K562 (cell line): ENCODE measurements around the gene DBNDD1. TPM values are rescaled to one million over a fixed set of nuclear protein-coding genes. Genes with fewer than 3 reads are reported as not detected.

Source experiments
- ATAC-seq: fragments of 200-7000 bp; cut with Tn5 transposase; 3 replicates; pipeline ENCODE4 v1.9.1; 2020; ENCODE audit warnings: moderate library complexity
- BruUV-seq: library from RNA; stranded (reverse); fragments of 400-500 nt; replicated peaks from 2 replicates; lab custom pipeline; 2021; lab: Mats Ljungman, UMichigan
- CTCF ChIA-PET: fragments of 300-600 bp; formaldehyde crosslinking; extraction: SDS; loops from one replicate; lab custom pipeline; 2021; ENCODE audit warnings: low intra/inter-chr PET ratio; lab: Yijun Ruan, JAX
- POLR2A ChIA-PET: fragments of 300-600, 350-650 bp; sonication (Branson Sonifier 250); formaldehyde crosslinking; extraction: SDS; loops from one replicate; lab custom pipeline; 2021; ENCODE audit warnings: antibody characterized with exemption, inconsistent platforms; lab: Yijun Ruan, JAX
- DNase-seq, 4 experiments: peaks; one replicate each; pipeline versions ENCODE4 v3.0.0 to v3.0.0-alpha.2; 2011 to 2018; ENCODE audit warnings: low spot score in 3 of 4, mixed read lengths in 3 of 4; ENCODE audit errors: extremely low read depth in 1 of 4
- FAIRE-seq: peaks from 2 replicates; lab custom pipeline; 2011; peaks lifted over from hg19 to GRCh38; lab: Jason Lieb, UNC
- H2AFZ ChIP-seq: 2 replicates; pipeline ENCODE4 v1.6.0; 2011; ENCODE audit warnings: low read depth, low read length, control low read depth, inconsistent platforms
- H3K27ac ChIP-seq: fragments of 200-600 bp; 3 replicates; pipeline ENCODE4 v1.8.0; 2011; ENCODE audit warnings: low read depth, mild to moderate bottlenecking, control low read depth, inconsistent platforms, low read length, moderate library complexity, mixed read lengths; ENCODE audit errors: extremely low read depth
- H3K27me3 ChIP-seq, 2 experiments: fragments of 300-600 bp in 1 of 2; 2 replicates in 1 of 2; 3 replicates in 1 of 2; pipeline versions ENCODE4 v1.6.0 to v1.8.0; 2011; ENCODE audit warnings: inconsistent platforms in 2 of 2, low read length in 2 of 2, mild to moderate bottlenecking in 1 of 2, mixed read lengths in 1 of 2, moderate library complexity in 1 of 2; ENCODE audit not compliant: control insufficient read depth in 2 of 2, insufficient read depth in 2 of 2
- H3K36me3 ChIP-seq: fragments of 300-600 bp; 3 replicates; pipeline ENCODE4 v1.8.0; 2011; ENCODE audit warnings: mild to moderate bottlenecking, low read length, inconsistent platforms; ENCODE audit not compliant: control insufficient read depth, insufficient read depth
- H3K4me1 ChIP-seq, 2 experiments: fragments of 200-600 bp in 1 of 2; replicated peaks in 1 of 2; 2 replicates in 1 of 2; 3 replicates in 1 of 2; pipeline versions ENCODE4 v1.5.1 to v1.8.0; 2011; ENCODE audit warnings: inconsistent platforms in 2 of 2, low read length in 2 of 2, mild to moderate bottlenecking in 1 of 2, mixed read lengths in 1 of 2, moderate library complexity in 1 of 2; ENCODE audit not compliant: control insufficient read depth in 2 of 2, insufficient read depth in 2 of 2
- H3K4me2 ChIP-seq: 2 replicates; pipeline ENCODE4 v1.6.1; 2011; ENCODE audit warnings: low read length, control low read depth, inconsistent platforms, mixed read lengths; ENCODE audit not compliant: insufficient read depth
- H3K4me3 ChIP-seq: fragments of 200-600 bp; sonication (generic), shearing (Covaris generic); 2 replicates; pipeline ENCODE4 v1.5.1; 2016; ENCODE audit warnings: control low read depth, inconsistent platforms
- H3K79me2 ChIP-seq: fragments of 200-600 bp; 3 replicates; pipeline ENCODE4 v1.8.0; 2011; ENCODE audit warnings: low read length, inconsistent platforms; ENCODE audit not compliant: control insufficient read depth, insufficient read depth
- H3K9ac ChIP-seq, 2 experiments: 2 replicates each; pipeline versions ENCODE4 v1.6.0 to v1.6.1; 2011; ENCODE audit warnings: low read depth in 2 of 2, low read length in 2 of 2, control low read depth in 1 of 2, inconsistent platforms in 1 of 2, mild to moderate bottlenecking in 1 of 2, mixed read lengths in 1 of 2; ENCODE audit not compliant: insufficient read depth in 1 of 2
- H3K9me1 ChIP-seq: one replicate; pipeline ENCODE4 v1.6.0; 2011; ENCODE audit warnings: inconsistent platforms, mild to moderate bottlenecking, low read length, moderate library complexity; ENCODE audit not compliant: control insufficient read depth, insufficient read depth
- H3K9me3 ChIP-seq: replicated peaks from 2 replicates; pipeline ENCODE4 v1.5.1; 2011; ENCODE audit warnings: low read depth, low read length, inconsistent platforms; ENCODE audit not compliant: control insufficient read depth, insufficient read depth
- H4K20me1 ChIP-seq: replicated peaks from 2 replicates; pipeline ENCODE4 v1.6.1; 2011; ENCODE audit warnings: low read length, inconsistent platforms, mixed read lengths; ENCODE audit not compliant: control insufficient read depth, insufficient read depth
- CGGBP1 ChIP-seq: fragments of 250-450 bp; sonication (Bioruptor Pico); IDR thresholded peaks from 2 replicates; pipeline ENCODE4 v1.9.0; 2021; ENCODE audit warnings: mild to moderate bottlenecking
- HOMEZ ChIP-seq: fragments of 250-450 bp; sonication (Bioruptor Pico); IDR thresholded peaks from 2 replicates; pipeline ENCODE4 v1.4.0; 2020; ENCODE audit warnings: mild to moderate bottlenecking, moderate library complexity
- SPI1 ChIP-seq: IDR thresholded peaks from 2 replicates; pipeline ENCODE4 v1.6.1; 2011; ENCODE audit warnings: low read depth, low read length, control low read depth, borderline replicate concordance
- TCF7 ChIP-seq: sonication (generic); IDR thresholded peaks from 2 replicates; pipeline ENCODE4 v1.6.1; 2016; ENCODE audit warnings: antibody characterized with exemption, borderline replicate concordance
- XRCC4 ChIP-seq: IDR thresholded peaks from one replicate; pipeline ENCODE4 v1.6.1; 2011; ENCODE audit not compliant: insufficient read depth, insufficient read length; ENCODE audit errors: extremely low read depth
- ZFX ChIP-seq: sonication (generic); formaldehyde crosslinking; IDR thresholded peaks from 2 replicates; pipeline ENCODE4 v1.8.0; 2022; ENCODE audit warnings: mild to moderate bottlenecking, missing genetic modification reagents, moderate library complexity
- ZNF280A ChIP-seq: fragments of 450-650 bp; IDR thresholded peaks from 2 replicates; pipeline ENCODE4 v1.6.1; 2018; ENCODE audit warnings: mild to moderate bottlenecking, low read depth; ENCODE audit not compliant: partially characterized antibody
- WGBS: fragments of 100-300 bp; shearing (Covaris generic); methylation state at CpG from one replicate; pipeline ENCODE4 v1.1.6; 2016; ENCODE audit warnings: low coverage, mixed read lengths; ENCODE audit not compliant: insufficient coverage; ENCODE audit errors: missing lambda C conversion rate; 5-methylcytosine and 5-hydroxymethylcytosine counted together
- in situ Hi-C: fragments of 300-500 bp; cut with MboI; formaldehyde crosslinking; loops from 4 replicates; pipeline ENCODE4 v1.15.0; 2018; ENCODE audit warnings: inconsistent platforms, mixed read lengths
- intact Hi-C: fragments of 100-400 bp; cut with micrococcal nuclease; formaldehyde crosslinking; loops from 2 replicates; pipeline ENCODE4 v1.14.2; 2022
- polyA plus RNA-seq, 8 experiments: library from polyadenylated mRNA; depleted of rRNA in 4 of 8; stranded (reverse) in 5 of 8; unstranded in 3 of 8; fragments of >200 nt; fragmentation: Nextera tagmentation in 2 of 8; fragmentation: Illumina TruSeq in 1 of 8; extraction: Ambion mirVana in 2 of 8; extraction: Trizol in 1 of 8; gene quantifications; 2 replicates each; pipeline versions ENCODE4 v1.2.1 to v1.2.3, GENCODE V29; 2011 to 2014; ENCODE audit warnings: inconsistent platforms in 1 of 8, missing spikeins in 1 of 8
- total RNA-seq, 7 experiments: library from RNA; depleted of rRNA in 6 of 7; stranded (reverse); fragments of >200 nt in 6 of 7; fragmentation: Illumina TruSeq in 2 of 7; extraction: Trizol in 2 of 7; gene quantifications; 2 replicates each; pipeline versions ENCODE4 v1.2.1 to v1.2.3, GENCODE V29; 2011 to 2021; ENCODE audit warnings: low replicate concordance in 1 of 7
- TF ChIP-seq, protein P1 (sequence below): fragments of 450-650 bp; formaldehyde crosslinking; IDR thresholded peaks from 2 replicates; pipeline ENCODE4 v1.4.0; 2022; ENCODE audit warnings: mild to moderate bottlenecking, moderate library complexity

Gene DBNDD1
- total and polyA plus RNA-seq, 9 of the 15 experiments (the other 6 are each of a cell fraction or from before 2014, with no cell fraction given), result 0.55 to 13.0 (median 5.8) TPM

DNA sequence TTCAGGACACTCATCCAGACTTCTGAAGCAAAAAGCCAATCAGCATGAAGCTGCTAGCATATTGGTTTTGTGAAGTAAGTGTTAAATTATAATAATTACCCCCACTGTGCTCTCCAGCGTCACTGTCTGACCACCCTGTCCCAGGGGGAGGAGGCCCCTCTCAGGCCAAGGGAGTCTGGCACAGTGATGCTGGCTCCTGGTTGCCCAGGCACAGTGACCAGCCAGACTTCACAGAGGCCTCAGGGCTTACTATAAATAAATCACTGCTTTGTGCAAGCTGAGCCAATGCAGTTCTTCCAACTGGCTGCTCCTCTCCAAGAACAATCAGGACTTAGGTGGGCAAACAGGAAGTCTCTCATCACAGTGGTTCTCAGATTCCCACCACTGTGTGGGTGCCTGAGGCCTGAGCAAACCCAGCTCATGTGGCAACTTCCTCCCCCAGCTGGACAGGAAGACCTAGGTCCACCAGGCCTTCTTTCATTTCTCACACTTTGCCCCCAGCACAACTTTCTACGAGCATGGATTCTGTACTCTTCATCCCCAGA is 1.7 kb upstream of the DBNDD1 start:
- Histone ChIP-seq H3K27ac (no peak overlapping the region), H3K79me2 (peaks cover 16% of the 10 kb centered on the region), H3K4me3 (no peak overlapping the region), H3K4me2 (no peak overlapping the region), H3K9me3 (no peaks in the 10 kb centered on the region), H4K20me1 (no peaks in the 10 kb centered on the region), H3K9ac (peak overlapping the region; percentile 56 to 72; a peak in 1 of 4 replicates), H2AFZ (no peak overlapping the region), H3K9me1 (no peaks in the 10 kb centered on the region), H3K36me3 (0 out of 3 replicates have a peak, but pooled peaks cover 5% of the 10 kb centered on the region), H3K27me3 (no peaks in the 10 kb centered on the region; a peak in 1 of 5 replicates), H3K4me1 (peaks cover 17 to 46% of the 10 kb centered on the region in 2 experiments; a peak in 4 of 5 replicates)
- ATAC-seq (no peak), DNase-seq (no peak), FAIRE-seq (no peak)
- in situ Hi-C loops (no loop called here), intact Hi-C loops (no loop called here)
- 89% methylated on average over 2 of the region's 2 CpGs for WGBS
- CTCF ChIA-PET, result no interaction called here
- BruUV-seq, result no TSS peak
- POLR2A ChIA-PET, result interaction anchor here (0.6 to 1.4 kb wide), 7 partner anchors 14 to 457 kb away, joined by 3 to 5 read pairs (median 3); partner anchors contain the start of gene PRDM7
- TF ChIP-seq TCF7, result no peak
- TF ChIP-seq SPI1, result 0 out of 2 replicates have a peak, but pooled peaks have one; percentile 36
- no peak for TF ChIP-seq ZFX (CRISPR knock-in tag)
- TF ChIP-seq ZNF280A, result no peak
- no peak for TF ChIP-seq HOMEZ (CRISPR knock-in tag)
- TF ChIP-seq, protein P1, sequence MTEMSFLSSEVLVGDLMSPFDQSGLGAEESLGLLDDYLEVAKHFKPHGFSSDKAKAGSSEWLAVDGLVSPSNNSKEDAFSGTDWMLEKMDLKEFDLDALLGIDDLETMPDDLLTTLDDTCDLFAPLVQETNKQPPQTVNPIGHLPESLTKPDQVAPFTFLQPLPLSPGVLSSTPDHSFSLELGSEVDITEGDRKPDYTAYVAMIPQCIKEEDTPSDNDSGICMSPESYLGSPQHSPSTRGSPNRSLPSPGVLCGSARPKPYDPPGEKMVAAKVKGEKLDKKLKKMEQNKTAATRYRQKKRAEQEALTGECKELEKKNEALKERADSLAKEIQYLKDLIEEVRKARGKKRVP (CRISPR knock-in tag), result no peak
- no peak for TF ChIP-seq XRCC4
- TF ChIP-seq CGGBP1 (CRISPR knock-in tag), result no peak
